Neural cell (in vitro differentiated cells): ENCODE measurements around the gene CCNI2. TPM values are rescaled to one million over a fixed set of nuclear protein-coding genes. Genes with fewer than 3 reads are reported as not detected.

Experiments used
- H2AFZ ChIP-seq: fragments of 200-600, 300-800 bp; sonication (generic), shearing (Covaris generic); 2 replicates; pipeline ENCODE4 v1.6.0; 2014; ENCODE audit warnings: low read depth, mild to moderate bottlenecking, antibody characterized with exemption, low read length, moderate library complexity
- H3F3A ChIP-seq: fragments of 200-600 bp; shearing (Covaris generic); 2 replicates; pipeline ENCODE4 v1.6.1; 2016; ENCODE audit warnings: mild to moderate bottlenecking, moderate library complexity, mixed read lengths, antibody characterized with exemption, low read length; ENCODE audit not compliant: insufficient read depth, poor library complexity, severe bottlenecking
- H3K27ac ChIP-seq: fragments of 200-600, 300-800 bp; sonication (generic), shearing (Covaris generic); 2 replicates; pipeline ENCODE4 v1.5.1; 2014; ENCODE audit warnings: mild to moderate bottlenecking, low read length, moderate library complexity
- H3K27me3 ChIP-seq: fragments of 300-800, 200-600 bp; sonication (generic), shearing (Covaris generic); 2 replicates; pipeline ENCODE4 v1.6.0; 2014; ENCODE audit warnings: mild to moderate bottlenecking, low read depth, low read length, moderate library complexity; ENCODE audit not compliant: insufficient read depth
- H3K36me3 ChIP-seq: fragments of 300-800, 200-600 bp; sonication (generic), shearing (Covaris generic); 2 replicates; pipeline ENCODE4 v1.5.1; 2014; ENCODE audit warnings: mild to moderate bottlenecking, antibody characterized with exemption, low read length, moderate library complexity; ENCODE audit not compliant: insufficient read depth
- H3K4me2 ChIP-seq: fragments of 300-800, 200-600 bp; sonication (generic), shearing (Covaris generic); 2 replicates; pipeline ENCODE4 v1.6.0; 2014; ENCODE audit warnings: mild to moderate bottlenecking, low read length
- H3K4me3 ChIP-seq: fragments of 300-800, 200-600 bp; sonication (generic), shearing (Covaris generic); 2 replicates; pipeline ENCODE4 v1.5.1; 2014; ENCODE audit warnings: mild to moderate bottlenecking, low read length, moderate library complexity
- H3K79me2 ChIP-seq: fragments of 200-600 bp; shearing (Covaris generic); replicated peaks from 2 replicates; pipeline ENCODE4 v1.6.0; 2014; ENCODE audit warnings: mild to moderate bottlenecking, low read length, moderate library complexity; ENCODE audit not compliant: insufficient read depth
- H3K9ac ChIP-seq: fragments of 300-800, 200-600 bp; sonication (generic), shearing (Covaris generic); 2 replicates; pipeline ENCODE4 v1.6.1; 2016; ENCODE audit warnings: mild to moderate bottlenecking, low read length, mixed read lengths
- H3K9me2 ChIP-seq: fragments of 200-600 bp; shearing (Covaris generic); 2 replicates; pipeline ENCODE4 v1.6.1; 2016; ENCODE audit warnings: mild to moderate bottlenecking, low read length, mixed read lengths; ENCODE audit not compliant: insufficient read depth
- H3K9me3 ChIP-seq: fragments of 200-600, 300-800 bp; sonication (generic), shearing (Covaris generic); 2 replicates; pipeline ENCODE4 v1.6.1; 2016; ENCODE audit warnings: mild to moderate bottlenecking, mixed run types, low read length, moderate library complexity, mixed read lengths
- H4K20me1 ChIP-seq: fragments of 200-600 bp; shearing (Covaris generic); 2 replicates; pipeline ENCODE4 v1.6.1; 2016; ENCODE audit warnings: mild to moderate bottlenecking, mixed run types; ENCODE audit not compliant: insufficient read depth
- CTCF ChIP-seq: fragments of 450-650 bp; IDR thresholded peaks from 2 replicates; pipeline ENCODE4 v1.5.1; 2014; ENCODE audit warnings: antibody characterized with exemption, mild to moderate bottlenecking, moderate library complexity; ENCODE audit not compliant: poor library complexity, severe bottlenecking
- EP300 ChIP-seq: fragments of 450-650 bp; conservative IDR thresholded peaks from 2 replicates; pipeline ENCODE4 v1.6.1; 2014; ENCODE audit warnings: antibody characterized with exemption, mild to moderate bottlenecking, moderate library complexity; ENCODE audit not compliant: poor library complexity, severe bottlenecking
- EZH2 ChIP-seq: fragments of 200-600, 300-800 bp; shearing (Covaris generic), sonication (generic); IDR thresholded peaks from 2 replicates; pipeline ENCODE4 v1.6.1; 2014; ENCODE audit warnings: antibody characterized with exemption, low read length, borderline replicate concordance, mild to moderate bottlenecking; ENCODE audit not compliant: insufficient read depth, poor library complexity, severe bottlenecking
- MXI1 ChIP-seq: fragments of 450-650 bp; conservative IDR thresholded peaks from 2 replicates; pipeline ENCODE4 v1.6.1; 2014; ENCODE audit warnings: antibody characterized with exemption, mild to moderate bottlenecking; ENCODE audit not compliant: poor library complexity, severe bottlenecking
- POLR2AphosphoS5 ChIP-seq: IDR thresholded peaks from 2 replicates; pipeline ENCODE4 v1.6.1; 2012
- RAD21 ChIP-seq: fragments of 450-650 bp; conservative IDR thresholded peaks from 2 replicates; pipeline ENCODE4 v1.6.1; 2014; ENCODE audit warnings: antibody characterized with exemption, mild to moderate bottlenecking, moderate library complexity
- REST ChIP-seq: IDR thresholded peaks from 2 replicates; pipeline ENCODE4 v1.6.1; 2012; ENCODE audit warnings: borderline replicate concordance
- SMC3 ChIP-seq: fragments of 450-650 bp; conservative IDR thresholded peaks from 2 replicates; pipeline ENCODE4 v1.6.1; 2014; ENCODE audit warnings: antibody characterized with exemption, mild to moderate bottlenecking, moderate library complexity; ENCODE audit not compliant: poor library complexity
- TAF1 ChIP-seq: IDR thresholded peaks from 2 replicates; pipeline ENCODE4 v1.6.1; 2012; ENCODE audit warnings: low read depth
- polyA plus RNA-seq: library from polyadenylated mRNA; depleted of rRNA; stranded (reverse); fragments of >200 nt; gene quantifications from 2 replicates; pipeline ENCODE4 v1.2.3, GENCODE V29; 2014

CCNI2 gene
- polyA plus RNA-seq, 1 donor from 2014 or later: not detected

GRCh38 chr5:132742626-132743025 is 4.6 kb upstream of the CCNI2 start:
- Histone ChIP-seq H3K27me3 (peaks cover 28% of the 10 kb centered on the region), H3K4me2 (no peak overlapping the region), H4K20me1 (no peaks in the 10 kb centered on the region), H3K27ac (no peak overlapping the region), H3F3A (no peaks in the 10 kb centered on the region), H3K9me3 (no peaks in the 10 kb centered on the region), H3K4me3 (no peak overlapping the region), H3K79me2 (no peaks in the 10 kb centered on the region), H3K36me3 (no peaks in the 10 kb centered on the region), H3K9me2 (no peaks in the 10 kb centered on the region), H3K9ac (no peak overlapping the region), H2AFZ (no peak overlapping the region)
- TF ChIP-seq TAF1 (no peak), CTCF (no peak)

GRCh38 chr5:132744659-132745058 is 2.6 kb upstream of the CCNI2 start:
- H2AFZ ChIP-seq: no peak overlapping the region
- H3K27ac ChIP-seq: no peak overlapping the region
- no peak overlapping the region for H3K9ac ChIP-seq
- H3K9me2 ChIP-seq: no peaks in the 10 kb centered on the region
- no peak for TF ChIP-seq POLR2AphosphoS5
- TF ChIP-seq EP300: no peak
- TF ChIP-seq CTCF: no peak
- no peak for TF ChIP-seq REST
- TF ChIP-seq TAF1: no peak
- TF ChIP-seq RAD21: no peak
- TF ChIP-seq MXI1: no peak
- no peak for TF ChIP-seq EZH2
- TF ChIP-seq SMC3: no peak
- H3F3A ChIP-seq: no peaks in the 10 kb centered on the region
- peaks cover 44% of the 10 kb centered on the region for H3K27me3 ChIP-seq
- H3K36me3 ChIP-seq: no peaks in the 10 kb centered on the region
- H3K4me3 ChIP-seq: no peak overlapping the region
- no peaks in the 10 kb centered on the region for H4K20me1 ChIP-seq
- no peaks in the 10 kb centered on the region for H3K79me2 ChIP-seq
- H3K4me2 ChIP-seq: no peak overlapping the region
- H3K9me3 ChIP-seq: no peaks in the 10 kb centered on the region
